Mesothelial cell of epicardium (in vitro differentiated cells): ENCODE data around the gene LRMDA. TPM values are rescaled to one million over a fixed set of nuclear protein-coding genes. Genes with fewer than 3 reads are reported as not detected.

Experiments
- DNase-seq, 2 experiments: peaks; one replicate each; pipeline ENCODE4 v3.0.0; 2021; ENCODE audit warnings: low spot score in 2 of 2; ENCODE audit not compliant: unreplicated experiment in 2 of 2
- H3K27ac Mint-ChIP-seq: 2 replicates; pipeline ENCODE4 v1.8.0; 2021; ENCODE audit warnings: mixed read lengths
- H3K27me3 Mint-ChIP-seq: 2 replicates; pipeline ENCODE4 v1.8.0; 2021; ENCODE audit warnings: low read depth, mixed read lengths
- H3K36me3 Mint-ChIP-seq: 2 replicates; pipeline ENCODE4 v1.8.0; 2021; ENCODE audit warnings: mixed read lengths
- H3K4me1 Mint-ChIP-seq: 2 replicates; pipeline ENCODE4 v1.8.0; 2021; ENCODE audit warnings: mixed read lengths
- H3K4me3 Mint-ChIP-seq: 2 replicates; pipeline ENCODE4 v1.8.0; 2021; ENCODE audit warnings: mild to moderate bottlenecking, moderate library complexity, mixed read lengths
- H3K9me3 Mint-ChIP-seq: 2 replicates; pipeline ENCODE4 v1.8.0; 2021; ENCODE audit warnings: mixed read lengths
- CTCF ChIP-seq: fragments of 200-600 bp; sonication (generic); IDR thresholded peaks from one replicate; pipeline ENCODE4 v1.5.0; 2021; ENCODE audit warnings: antibody characterized with exemption; ENCODE audit not compliant: unreplicated experiment
- total RNA-seq: library from RNA; stranded (reverse); gene quantifications from 3 replicates; pipeline ENCODE4 v1.2.1, GENCODE V29; 2021

Gene LRMDA
- total RNA-seq, 1 donor from 2014 or later: 2.0 TPM

GRCh38 chr10:76088980-76089379 lies 657.6 kb downstream of the LRMDA start:
- peaks cover 39% of the 10 kb centered on the region for H3K4me1 Mint-ChIP-seq
- H3K36me3 Mint-ChIP-seq: no peaks in the 10 kb centered on the region
- no peak for DNase-seq
- H3K9me3 Mint-ChIP-seq: no peaks in the 10 kb centered on the region
- H3K4me3 Mint-ChIP-seq: no peak overlapping the region
- peaks cover 12% of the 10 kb centered on the region for H3K27me3 Mint-ChIP-seq
- TF ChIP-seq CTCF: no peak
- no peak overlapping the region for H3K27ac Mint-ChIP-seq

GRCh38 chr10:76089556-76090180 lies 658.2 kb downstream of the LRMDA start:
- DNase-seq: no peak
- no peaks in the 10 kb centered on the region for H3K9me3 Mint-ChIP-seq
- peaks cover 39% of the 10 kb centered on the region for H3K4me1 Mint-ChIP-seq
- H3K27ac Mint-ChIP-seq: no peak overlapping the region
- no peaks in the 10 kb centered on the region for H3K36me3 Mint-ChIP-seq
- TF ChIP-seq CTCF: no peak
- H3K4me3 Mint-ChIP-seq: no peak overlapping the region
- H3K27me3 Mint-ChIP-seq: peaks cover 12% of the 10 kb centered on the region

DNA sequence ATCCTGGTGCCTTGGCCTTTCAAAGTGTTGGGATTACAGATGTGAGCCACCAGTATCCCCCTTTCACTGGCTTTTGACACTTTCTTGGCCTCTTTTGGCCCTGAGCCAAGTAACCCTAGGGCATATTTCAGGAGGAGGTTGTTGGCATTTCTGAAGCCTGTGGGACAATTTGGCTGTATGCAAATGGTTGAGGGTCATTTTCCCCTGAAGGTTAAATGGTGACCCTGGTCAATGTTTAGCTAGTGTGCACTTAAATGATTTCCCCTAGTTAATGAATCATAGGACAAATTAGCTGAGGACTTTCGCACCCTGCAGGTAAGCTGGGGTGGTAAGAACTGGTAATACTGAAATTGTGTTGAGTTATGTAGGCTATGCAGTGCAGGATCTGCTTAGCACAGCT lies 660.5 kb downstream of the LRMDA start:
- H3K36me3 Mint-ChIP-seq: no peaks in the 10 kb centered on the region
- H3K27me3 Mint-ChIP-seq: peaks cover 12% of the 10 kb centered on the region
- no peak for TF ChIP-seq CTCF
- H3K9me3 Mint-ChIP-seq: no peaks in the 10 kb centered on the region
- H3K27ac Mint-ChIP-seq: no peak overlapping the region
- H3K4me1 Mint-ChIP-seq: peaks cover 18% of the 10 kb centered on the region
- no peak overlapping the region for H3K4me3 Mint-ChIP-seq
- DNase-seq: no peak

DNA sequence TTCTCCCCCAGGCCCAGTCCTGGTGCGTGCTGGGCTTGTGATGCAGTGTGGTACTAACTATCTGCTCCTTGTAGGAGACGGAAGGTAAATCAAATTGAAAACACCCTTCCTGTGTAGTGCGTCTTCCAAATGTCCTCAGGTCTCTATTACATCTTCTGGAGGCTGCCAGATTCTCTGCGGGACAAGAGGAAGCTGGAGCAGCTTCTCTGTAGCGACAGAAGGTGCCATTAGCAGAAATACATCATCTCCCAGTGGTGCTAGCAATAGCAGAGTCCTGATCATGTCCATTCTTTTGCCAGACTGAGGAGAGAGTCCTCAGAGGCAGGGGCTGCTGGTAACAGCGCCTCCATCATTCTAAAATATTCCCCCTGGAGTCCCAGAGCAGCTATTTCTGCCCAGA lies 675.2 kb downstream of the LRMDA start:
- Mint-ChIP-seq H3K27ac (no peak overlapping the region), H3K4me1 (peaks cover 15% of the 10 kb centered on the region), H3K36me3 (no peaks in the 10 kb centered on the region), H3K4me3 (no peak overlapping the region), H3K9me3 (peaks cover 9% of the 10 kb centered on the region), H3K27me3 (peaks cover 40% of the 10 kb centered on the region)
- no peak for DNase-seq
- no peak for TF ChIP-seq CTCF

GRCh38 chr10:76108563-76109359 lies 677.3 kb downstream of the LRMDA start:
- H3K4me1 Mint-ChIP-seq: peaks cover 33% of the 10 kb centered on the region
- peaks cover 40% of the 10 kb centered on the region for H3K27me3 Mint-ChIP-seq
- no peak overlapping the region for H3K4me3 Mint-ChIP-seq
- no peak for TF ChIP-seq CTCF
- H3K9me3 Mint-ChIP-seq: no peaks in the 10 kb centered on the region
- H3K27ac Mint-ChIP-seq: no peak overlapping the region
- DNase-seq: no peak
- H3K36me3 Mint-ChIP-seq: no peaks in the 10 kb centered on the region
